ENCODE results near the gene MPP2. TPM values are rescaled to one million over a fixed set of nuclear protein-coding genes. Genes with fewer than 3 reads are reported as not detected.

MPP2 gene
- total and polyA plus RNA-seq, 2 of the 13 experiments (the other 11 are each of a cell fraction or from before 2014, with no cell fraction given), result 0.20 to 1.7 TPM

DNA sequence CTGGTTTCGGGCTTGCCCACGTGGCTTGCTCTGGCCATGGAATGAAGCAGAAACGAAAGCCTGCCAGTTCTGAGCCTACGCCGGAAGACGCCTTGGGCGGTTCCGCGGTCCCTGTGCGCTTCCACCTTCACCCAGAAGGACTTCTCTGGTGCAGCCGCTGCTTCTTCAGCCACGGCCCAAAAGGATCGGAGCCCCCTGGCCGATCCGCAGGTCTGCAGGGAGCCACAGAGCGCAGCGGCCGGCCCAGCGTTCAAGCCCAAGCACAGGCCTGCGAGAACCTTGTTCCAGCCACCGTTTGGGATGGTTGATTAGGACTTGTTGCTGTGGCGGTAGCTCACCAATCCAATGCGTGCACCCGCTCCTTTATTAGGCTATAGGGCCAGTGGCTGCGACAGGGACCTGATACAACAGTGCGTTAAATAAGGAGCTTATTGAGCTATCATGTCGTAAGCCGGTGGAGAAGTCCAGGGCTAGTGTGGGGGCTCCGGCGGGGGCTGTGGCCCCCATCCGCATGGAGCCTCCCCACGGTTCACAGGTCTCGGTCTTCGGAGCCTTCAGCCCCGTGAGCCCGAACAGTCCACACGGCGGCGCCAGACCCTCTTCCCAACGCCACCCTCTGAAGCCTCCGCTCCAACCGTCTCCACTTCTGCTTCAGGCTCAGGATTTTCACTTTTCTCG, 10.2 kb upstream of the MPP2 start:
- Histone ChIP-seq H4K20me1 (ENCODE audit: insufficient read depth, low read length) (no peaks in the 10 kb centered on the region), H3K79me2 (ENCODE audit: insufficient read depth, low read length) (no peaks in the 10 kb centered on the region), H3K4me1 (ENCODE audit: insufficient read depth, low read length) (no peaks in the 10 kb centered on the region), H3K9ac (ENCODE audit: insufficient read depth, low read depth, low read length) (no peak overlapping the region), H3K36me3 (replicated peaks in 1 of 2; ENCODE audit: control insufficient read depth in 1 of 2, insufficient read depth in 2 of 2, low read length in 2 of 2) (no peaks in the 10 kb centered on the region), H3K4me2 (ENCODE audit: low read depth, low read length) (no peak overlapping the region), H3K27ac (ENCODE audit: extremely low read length, insufficient read depth, low read length) (no peak overlapping the region), H3K9me3 (ENCODE audit: low read length) (no peaks in the 10 kb centered on the region), H3K27me3 (ENCODE audit: control insufficient read depth in 1 of 2, insufficient read depth in 2 of 2, low read length in 2 of 2) (peaks cover 7 to 56% of the 10 kb centered on the region in 2 experiments; a peak in 4 of 5 replicates), H3K4me3 (replicated peaks in 1 of 3; ENCODE audit: insufficient read depth in 1 of 3, low read depth in 2 of 3, low read length in 3 of 3) (no peak overlapping the region), H2AFZ (ENCODE audit: low read length) (no peak overlapping the region)
- FAIRE-seq, result no peak
- in situ Hi-C loops (cut with HindIII; ENCODE audit: extremely low pct_ligation_motif_present, low pct_unique_long_range_greater_than_20kb) (no loop called here), intact Hi-C loops (cut with micrococcal nuclease; ENCODE audit: unreplicated experiment) (no loop called here)
- ATAC-seq, result peak; percentile 90
- ChIA-PET CTCF (ENCODE audit: low intra/inter-chr PET ratio, low total read pairs) (no interaction called here), POLR2A (no interaction called here)
- BruUV-seq (replicated peaks), result no TSS peak
- DNase-seq (ENCODE audit: low spot score), result no peak
- WGBS (ENCODE audit: low lambda C conversion rate), result 50% methylated on average over 36 of the region's 43 CpGs
- no peak for TF ChIP-seq NKX3-1 (CRISPR knock-in tag; IDR thresholded peaks at IDR 0.05)
- TF ChIP-seq SALL1 (CRISPR knock-in tag; IDR thresholded peaks at IDR 0.05), result peak; percentile 34; the same call in 1 of the 2 replicates
- TF ChIP-seq TOE1 (CRISPR knock-in tag; IDR thresholded peaks at IDR 0.05), result no peak
- TF ChIP-seq, protein P1, sequence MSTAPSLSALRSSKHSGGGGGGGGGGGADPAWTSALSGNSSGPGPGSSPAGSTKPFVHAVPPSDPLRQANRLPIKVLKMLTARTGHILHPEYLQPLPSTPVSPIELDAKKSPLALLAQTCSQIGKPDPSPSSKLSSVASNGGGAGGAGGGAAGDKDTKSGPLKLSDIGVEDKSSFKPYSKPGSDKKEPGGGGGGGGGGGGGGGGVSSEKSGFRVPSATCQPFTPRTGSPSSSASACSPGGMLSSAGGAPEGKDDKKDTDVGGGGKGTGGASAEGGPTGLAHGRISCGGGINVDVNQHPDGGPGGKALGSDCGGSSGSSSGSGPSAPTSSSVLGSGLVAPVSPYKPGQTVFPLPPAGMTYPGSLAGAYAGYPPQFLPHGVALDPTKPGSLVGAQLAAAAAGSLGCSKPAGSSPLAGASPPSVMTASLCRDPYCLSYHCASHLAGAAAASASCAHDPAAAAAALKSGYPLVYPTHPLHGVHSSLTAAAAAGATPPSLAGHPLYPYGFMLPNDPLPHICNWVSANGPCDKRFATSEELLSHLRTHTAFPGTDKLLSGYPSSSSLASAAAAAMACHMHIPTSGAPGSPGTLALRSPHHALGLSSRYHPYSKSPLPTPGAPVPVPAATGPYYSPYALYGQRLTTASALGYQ (CRISPR knock-in tag; IDR thresholded peaks at IDR 0.05), result no peak
- no peak for TF ChIP-seq ATF5 (CRISPR knock-in tag; IDR thresholded peaks at IDR 0.05; ENCODE audit: low read depth)
- TF ChIP-seq ZNF883 (CRISPR knock-in tag; IDR thresholded peaks at IDR 0.05; ENCODE audit: not compliant biosample characterization), result peak; percentile 26
- peak; percentile 77 for TF ChIP-seq STAG1 (CRISPR knock-in tag; IDR thresholded peaks at IDR 0.05)
- TF ChIP-seq, protein P2, sequence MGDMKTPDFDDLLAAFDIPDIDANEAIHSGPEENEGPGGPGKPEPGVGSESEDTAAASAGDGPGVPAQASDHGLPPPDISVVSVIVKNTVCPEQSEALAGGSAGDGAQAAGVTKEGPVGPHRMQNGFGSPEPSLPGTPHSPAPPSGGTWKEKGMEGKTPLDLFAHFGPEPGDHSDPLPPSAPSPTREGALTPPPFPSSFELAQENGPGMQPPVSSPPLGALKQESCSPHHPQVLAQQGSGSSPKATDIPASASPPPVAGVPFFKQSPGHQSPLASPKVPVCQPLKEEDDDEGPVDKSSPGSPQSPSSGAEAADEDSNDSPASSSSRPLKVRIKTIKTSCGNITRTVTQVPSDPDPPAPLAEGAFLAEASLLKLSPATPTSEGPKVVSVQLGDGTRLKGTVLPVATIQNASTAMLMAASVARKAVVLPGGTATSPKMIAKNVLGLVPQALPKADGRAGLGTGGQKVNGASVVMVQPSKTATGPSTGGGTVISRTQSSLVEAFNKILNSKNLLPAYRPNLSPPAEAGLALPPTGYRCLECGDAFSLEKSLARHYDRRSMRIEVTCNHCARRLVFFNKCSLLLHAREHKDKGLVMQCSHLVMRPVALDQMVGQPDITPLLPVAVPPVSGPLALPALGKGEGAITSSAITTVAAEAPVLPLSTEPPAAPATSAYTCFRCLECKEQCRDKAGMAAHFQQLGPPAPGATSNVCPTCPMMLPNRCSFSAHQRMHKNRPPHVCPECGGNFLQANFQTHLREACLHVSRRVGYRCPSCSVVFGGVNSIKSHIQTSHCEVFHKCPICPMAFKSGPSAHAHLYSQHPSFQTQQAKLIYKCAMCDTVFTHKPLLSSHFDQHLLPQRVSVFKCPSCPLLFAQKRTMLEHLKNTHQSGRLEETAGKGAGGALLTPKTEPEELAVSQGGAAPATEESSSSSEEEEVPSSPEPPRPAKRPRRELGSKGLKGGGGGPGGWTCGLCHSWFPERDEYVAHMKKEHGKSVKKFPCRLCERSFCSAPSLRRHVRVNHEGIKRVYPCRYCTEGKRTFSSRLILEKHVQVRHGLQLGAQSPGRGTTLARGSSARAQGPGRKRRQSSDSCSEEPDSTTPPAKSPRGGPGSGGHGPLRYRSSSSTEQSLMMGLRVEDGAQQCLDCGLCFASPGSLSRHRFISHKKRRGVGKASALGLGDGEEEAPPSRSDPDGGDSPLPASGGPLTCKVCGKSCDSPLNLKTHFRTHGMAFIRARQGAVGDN (CRISPR knock-in tag; IDR thresholded peaks at IDR 0.05), result peak; percentile 40; the same call in 1 of the 2 replicates
- 0 out of 2 replicates have a peak, but pooled peaks have one; percentile 35 for TF ChIP-seq RXRA (CRISPR knock-in tag; IDR thresholded peaks at IDR 0.05)
- TF ChIP-seq ZFP36L1 (CRISPR knock-in tag; IDR thresholded peaks at IDR 0.05), result no peak
- TF ChIP-seq ZNF142 (CRISPR knock-in tag; IDR thresholded peaks at IDR 0.05), result no peak

All from HepG2 (cell line).